T-helper 2 cell (primary cell): Measurements from ENCODE around the gene NGDN.

ENCODE experiments used
- DNase-seq, 5 experiments: peaks; one replicate each; pipeline versions ENCODE4 v3.0.0 to v3.0.0-alpha.2; 2012 to 2022

NGDN gene

GRCh38 chr14:23478109-23478759 lies 8.7 kb downstream of the NGDN start:
- DNase-seq, result peak; percentile 17 to 75 (median 44)

GRCh38 chr14:23481362-23481970 lies 12.0 kb downstream of the NGDN start:
- DNase-seq, result no peak

DNA sequence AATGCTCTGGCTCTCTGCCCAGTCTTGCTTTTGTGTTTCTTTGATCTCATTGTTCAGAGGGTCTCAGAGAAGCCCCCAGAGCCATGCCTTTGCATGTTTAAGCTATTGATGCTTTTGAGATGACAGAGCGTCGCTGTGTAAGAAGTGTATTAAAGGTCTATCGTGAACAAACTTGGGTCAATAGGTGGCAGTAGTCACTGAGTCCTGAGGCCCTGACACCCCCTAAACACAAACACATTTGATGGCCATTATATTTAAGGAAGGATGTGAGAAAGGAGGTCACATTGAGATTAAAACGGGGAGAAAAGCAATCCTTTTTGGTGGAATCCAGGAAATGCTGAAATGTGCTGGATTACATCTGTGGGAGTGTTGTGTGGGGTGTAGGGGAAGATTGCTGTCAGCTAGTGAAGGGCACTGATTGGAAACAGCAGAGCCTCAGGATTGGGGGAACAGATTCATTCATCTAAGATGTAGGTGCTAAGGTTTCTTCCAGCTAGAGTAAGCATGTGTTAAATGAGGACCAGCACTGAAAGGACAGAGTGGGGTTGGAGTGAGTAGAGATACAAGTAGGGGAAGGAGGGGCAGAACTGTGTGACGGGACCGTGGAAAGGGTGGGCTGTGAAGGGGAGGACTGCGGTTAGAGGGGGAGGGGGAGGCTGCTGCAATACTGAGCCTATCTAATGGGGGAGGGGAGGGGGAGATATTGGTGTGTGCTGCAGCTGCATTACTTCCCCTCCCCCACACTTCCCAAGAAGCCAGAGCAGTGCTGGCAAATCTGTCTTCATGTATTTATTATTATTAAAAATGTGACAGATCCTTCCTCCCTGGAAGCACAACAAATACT lies 12.7 kb downstream of the NGDN start:
- no peak for DNase-seq

- no peak for DNase-seq
Measured at GRCh38 chr14:23482823-23483148, 13.3 kb downstream of the NGDN start.

- peak in 1 of 5 experiments; percentile 14 for DNase-seq
Measured at GRCh38 chr14:23483236-23483854, 13.8 kb downstream of the NGDN start.

DNA sequence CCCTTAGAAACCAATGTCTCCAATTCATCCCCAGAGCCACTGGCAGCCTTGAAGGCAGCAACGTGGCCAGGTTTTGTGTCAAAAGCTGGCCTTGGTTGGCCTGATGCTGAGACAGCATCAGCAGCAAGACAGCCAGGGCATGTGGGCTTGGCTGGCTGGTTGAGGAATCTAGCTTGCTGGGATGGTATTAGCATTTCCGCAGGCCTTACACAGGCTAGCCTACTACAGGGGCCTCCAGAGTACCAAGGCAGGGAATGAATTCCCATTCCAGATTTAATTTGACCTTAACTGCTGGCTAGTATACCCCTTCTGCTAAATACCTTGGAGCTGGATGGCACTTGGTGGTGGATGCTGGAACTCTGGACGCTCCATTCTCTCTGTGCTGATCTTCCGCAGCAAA lies 15.8 kb downstream of the NGDN start:
- DNase-seq, result no peak

GRCh38 chr14:23486036-23486435 lies 16.5 kb downstream of the NGDN start:
- DNase-seq, result no peak

DNA sequence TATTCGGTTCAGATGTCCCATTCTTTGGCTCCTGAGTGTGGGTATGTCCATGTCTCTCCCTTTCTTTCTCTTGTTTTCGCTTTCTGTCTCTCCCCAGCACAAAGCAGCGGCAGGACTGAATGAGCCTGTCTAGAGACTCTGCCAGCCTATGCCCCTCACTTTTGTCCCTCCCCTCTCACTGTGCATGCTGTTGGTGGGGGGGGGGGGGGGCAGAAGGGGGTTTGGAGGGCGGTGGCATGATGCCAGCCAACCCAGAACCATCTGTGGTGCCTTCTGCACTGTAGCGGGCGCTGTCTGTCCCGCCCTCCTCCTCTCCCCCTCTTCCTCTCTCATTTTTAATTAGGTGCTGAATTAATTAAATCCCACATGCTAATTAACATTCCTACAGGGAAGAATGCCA lies 17.7 kb downstream of the NGDN start:
- DNase-seq, result no peak

- DNase-seq, result no peak
Measured at GRCh38 chr14:23492618-23493272, 23.2 kb downstream of the NGDN start.

DNA sequence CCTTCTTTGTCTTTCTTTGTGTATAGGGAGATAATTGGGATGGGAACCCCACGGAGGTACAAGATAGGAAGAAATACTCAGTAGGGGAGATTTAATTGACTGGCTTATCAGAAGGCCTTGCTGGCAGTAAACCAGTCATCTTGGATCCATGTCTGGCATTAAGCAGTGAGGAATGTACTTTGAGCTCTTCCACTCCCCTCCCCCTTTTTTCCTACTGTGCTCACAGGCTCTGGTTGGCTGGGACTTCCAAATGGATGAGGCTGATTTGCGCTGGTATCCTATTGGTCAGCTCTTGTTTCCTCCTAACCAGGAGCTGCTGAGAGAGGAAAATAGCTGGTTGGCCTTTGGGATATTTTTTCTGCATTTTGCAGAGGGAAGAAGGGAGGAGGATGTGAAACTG lies 24.7 kb downstream of the NGDN start:
- DNase-seq, result no peak

DNA sequence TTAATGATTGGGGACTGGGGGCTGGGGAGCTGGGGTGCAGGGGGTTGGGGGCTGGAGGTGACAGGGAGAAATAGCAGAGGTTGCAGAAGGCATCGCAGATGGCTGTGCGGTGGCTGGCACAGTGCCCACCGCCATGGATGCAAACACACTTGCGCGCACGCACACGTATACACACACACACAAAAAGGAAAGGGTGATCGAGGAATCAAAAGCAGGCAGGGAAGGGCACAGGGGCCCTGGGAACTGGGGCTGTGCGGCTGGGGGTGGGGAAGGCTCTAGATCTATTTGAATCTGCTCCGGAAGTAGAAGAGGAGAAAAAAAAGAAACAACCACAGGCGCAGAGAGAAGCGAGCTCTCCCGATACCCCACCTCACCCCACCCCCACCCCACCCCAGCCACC lies 42.7 kb downstream of the NGDN start:
- DNase-seq, result peak in 1 of 5 experiments; percentile 41

GRCh38 chr14:23513005-23513817 lies 43.7 kb downstream of the NGDN start:
- DNase-seq, result no peak

DNA sequence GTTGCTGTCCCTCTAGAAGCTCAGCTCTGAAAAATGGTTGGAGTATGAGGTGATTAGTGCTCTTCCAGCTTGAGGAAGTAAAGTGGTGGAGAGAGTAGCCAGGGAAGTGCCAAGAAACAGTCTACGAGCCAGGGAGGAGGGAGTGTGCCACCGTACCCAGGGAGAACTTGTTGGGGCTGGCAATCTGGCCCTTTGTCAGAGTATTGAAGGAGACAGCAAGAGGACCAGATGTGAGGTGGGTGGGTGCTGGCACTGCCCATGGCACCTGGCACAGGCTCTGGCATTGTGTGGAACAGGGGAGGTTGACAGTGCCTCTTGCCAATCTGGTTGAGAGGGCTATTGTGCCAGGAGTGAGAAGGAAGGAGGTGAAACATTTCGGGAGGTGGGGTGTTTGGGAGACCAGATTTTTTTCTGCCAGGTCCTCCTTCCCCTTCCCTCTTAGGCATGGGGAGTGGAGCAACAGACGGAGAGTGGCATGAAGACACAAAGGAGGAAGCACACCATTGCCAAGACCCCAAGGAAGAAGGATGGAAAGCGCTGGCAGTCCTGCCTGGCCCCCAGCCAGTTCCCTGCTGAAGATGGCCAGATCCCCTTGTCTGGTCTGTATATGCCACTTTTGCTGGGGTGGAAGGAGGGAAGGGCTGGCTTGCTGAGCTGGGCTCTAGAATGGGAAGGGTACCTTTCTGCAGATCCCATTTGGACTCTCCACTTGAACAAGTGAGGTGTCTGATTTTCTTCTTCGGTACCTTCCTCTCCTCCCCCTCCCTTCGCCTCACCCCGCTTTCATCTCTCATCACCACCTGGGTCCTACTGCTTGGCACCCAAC lies 44.5 kb downstream of the NGDN start:
- no peak for DNase-seq

- no peak for DNase-seq
Measured at GRCh38 chr14:23514644-23514957, 45.1 kb downstream of the NGDN start.

GRCh38 chr14:23517650-23518326 lies 48.3 kb downstream of the NGDN start:
- DNase-seq, result no peak

GRCh38 chr14:23518709-23519108 lies 49.2 kb downstream of the NGDN start:
- no peak for DNase-seq

DNA sequence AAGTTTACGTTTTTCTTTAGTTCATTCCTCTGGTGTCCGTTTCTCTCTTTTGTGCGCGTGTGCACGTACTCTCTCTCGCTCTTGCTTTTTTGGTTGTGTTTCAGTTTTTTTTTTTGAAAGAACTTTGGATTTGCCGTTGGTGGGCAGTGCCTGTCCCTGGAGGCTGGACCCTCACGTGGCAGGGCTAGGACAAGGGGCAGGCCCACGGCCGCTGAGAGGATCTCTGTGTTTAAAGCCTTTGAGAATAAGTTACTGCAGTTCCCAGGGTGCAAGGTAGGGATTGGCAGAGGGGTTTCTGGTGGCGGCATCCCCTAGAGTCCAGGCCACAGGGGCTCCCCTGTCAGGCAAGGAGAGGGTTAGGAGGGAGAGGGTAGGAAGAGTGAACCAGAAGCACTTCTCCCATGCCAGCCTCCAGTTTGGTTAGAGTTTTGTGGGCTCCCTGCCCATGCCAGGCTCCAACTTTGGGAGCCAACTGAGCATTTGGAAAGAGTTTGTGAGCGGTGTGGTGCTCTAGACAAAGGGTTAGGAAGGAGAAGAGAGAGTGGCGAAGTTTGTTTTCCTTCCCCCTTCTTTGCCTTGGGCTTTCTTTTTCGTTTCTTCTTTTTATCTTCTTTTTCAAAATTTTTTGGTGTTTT lies 51.5 kb downstream of the NGDN start:
- no peak for DNase-seq

- no peak for DNase-seq
Measured at GRCh38 chr14:23521785-23522640, 52.5 kb downstream of the NGDN start.

GRCh38 chr14:23522643-23523198 lies 53.2 kb downstream of the NGDN start:
- DNase-seq, result no peak
